WI38 (cell line): ENCODE results near the gene PALD1.
"Not testable (repeated sequence)": the region's sequence is repeated elsewhere in the genome, so short reads cannot be mapped to it uniquely, and the experiment has no call there.

Experiments used
- H3K4me3 ChIP-seq: 2 replicates; pipeline ENCODE4 v1.5.1; 2011; ENCODE audit warnings: low read depth, mild to moderate bottlenecking, control low read depth, low read length
- CTCF ChIP-seq: IDR thresholded peaks from 2 replicates; pipeline ENCODE4 v1.5.1; 2012; ENCODE audit warnings: low read depth, mild to moderate bottlenecking, control low read depth, low read length

PALD1 gene

GRCh38 chr10:70479626-70480238, 1.2 kb downstream of the PALD1 start:
- H3K4me3 ChIP-seq, result no peak overlapping the region
- TF ChIP-seq CTCF, result no peak

- no peak for TF ChIP-seq CTCF
- H3K4me3 ChIP-seq, result no peak overlapping the region
Observed at GRCh38 chr10:70480239-70480861, 1.8 kb downstream of the PALD1 start.

- no peak for TF ChIP-seq CTCF
Observed at GRCh38 chr10:70481105-70481504, 2.5 kb downstream of the PALD1 start.

GRCh38 chr10:70481831-70482530, 3.4 kb downstream of the PALD1 start:
- no peak overlapping the region for H3K4me3 ChIP-seq
- no peak for TF ChIP-seq CTCF

More at GRCh38 chr10:70481105-70481504, 2.5 kb downstream of the PALD1 start:
- no peak overlapping the region for H3K4me3 ChIP-seq

GRCh38 chr10:70482982-70483760, 4.6 kb downstream of the PALD1 start:
- no peak for TF ChIP-seq CTCF

GRCh38 chr10:70483872-70484271, 5.3 kb downstream of the PALD1 start:
- H3K4me3 ChIP-seq, result not testable (repeated sequence)

More at GRCh38 chr10:70482982-70483760, 4.6 kb downstream of the PALD1 start:
- H3K4me3 ChIP-seq, result no peak overlapping the region

- TF ChIP-seq CTCF, result no peak
- H3K4me3 ChIP-seq, result no peak overlapping the region
Observed at GRCh38 chr10:70487824-70488223, 9.3 kb downstream of the PALD1 start.
